ENCODE data around the gene CNKSR1.

The CNKSR1 gene, protein sequence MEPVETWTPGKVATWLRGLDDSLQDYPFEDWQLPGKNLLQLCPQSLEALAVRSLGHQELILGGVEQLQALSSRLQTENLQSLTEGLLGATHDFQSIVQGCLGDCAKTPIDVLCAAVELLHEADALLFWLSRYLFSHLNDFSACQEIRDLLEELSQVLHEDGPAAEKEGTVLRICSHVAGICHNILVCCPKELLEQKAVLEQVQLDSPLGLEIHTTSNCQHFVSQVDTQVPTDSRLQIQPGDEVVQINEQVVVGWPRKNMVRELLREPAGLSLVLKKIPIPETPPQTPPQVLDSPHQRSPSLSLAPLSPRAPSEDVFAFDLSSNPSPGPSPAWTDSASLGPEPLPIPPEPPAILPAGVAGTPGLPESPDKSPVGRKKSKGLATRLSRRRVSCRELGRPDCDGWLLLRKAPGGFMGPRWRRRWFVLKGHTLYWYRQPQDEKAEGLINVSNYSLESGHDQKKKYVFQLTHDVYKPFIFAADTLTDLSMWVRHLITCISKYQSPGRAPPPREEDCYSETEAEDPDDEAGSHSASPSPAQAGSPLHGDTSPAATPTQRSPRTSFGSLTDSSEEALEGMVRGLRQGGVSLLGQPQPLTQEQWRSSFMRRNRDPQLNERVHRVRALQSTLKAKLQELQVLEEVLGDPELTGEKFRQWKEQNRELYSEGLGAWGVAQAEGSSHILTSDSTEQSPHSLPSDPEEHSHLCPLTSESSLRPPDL

DNA sequence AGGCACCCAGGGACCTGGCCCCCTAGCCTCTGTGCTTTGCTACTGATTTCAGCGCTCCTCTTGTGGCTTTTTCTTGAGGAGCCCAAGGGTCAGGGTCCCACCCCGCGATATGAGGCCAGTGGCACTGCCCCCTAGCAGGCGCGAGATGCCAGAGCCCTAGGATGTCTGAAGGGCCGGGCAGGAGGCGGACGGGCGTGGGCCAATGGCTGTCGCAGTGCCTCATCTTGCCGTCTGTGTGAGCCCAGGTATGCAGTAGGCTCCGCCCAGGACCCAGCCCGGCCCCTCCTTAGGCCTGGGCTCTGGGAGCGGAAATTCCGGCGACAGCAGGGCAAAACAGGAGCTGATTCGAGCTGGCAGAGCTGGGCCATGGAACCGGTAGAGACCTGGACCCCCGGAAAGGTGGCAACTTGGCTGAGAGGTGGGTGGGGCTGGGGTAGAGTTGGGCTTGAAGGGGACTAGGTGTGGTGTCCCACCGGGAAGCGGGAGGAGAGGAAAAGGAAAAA lies at the start of gene CNKSR1:
CNKSR1 (plus strand) TSS at position 310 of the 503 bp plus-strand sequence; CDS start at position 367, 57 bp downstream.
- DNase-seq, result no peak

DNA sequence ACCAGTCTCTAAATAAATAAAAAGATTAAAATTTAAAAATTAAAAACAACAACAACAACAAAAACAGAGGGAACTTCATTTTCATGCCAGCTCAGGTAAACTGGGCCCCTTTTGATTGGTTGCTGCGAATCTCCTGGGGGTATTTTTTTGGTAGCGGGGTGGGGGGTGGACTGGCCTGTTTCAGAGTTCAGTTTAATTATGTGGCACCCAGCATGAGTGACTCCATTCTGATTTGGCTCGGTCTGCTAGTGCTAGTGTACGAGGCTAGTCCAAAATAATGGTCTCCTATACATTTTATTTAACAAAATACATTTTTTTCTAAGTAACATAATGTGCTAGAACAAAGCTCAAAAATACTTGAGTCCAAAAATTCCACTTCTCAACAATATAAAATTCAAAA lies 47.5 kb upstream of the CNKSR1 start:
- DNase-seq, result no peak

DNA sequence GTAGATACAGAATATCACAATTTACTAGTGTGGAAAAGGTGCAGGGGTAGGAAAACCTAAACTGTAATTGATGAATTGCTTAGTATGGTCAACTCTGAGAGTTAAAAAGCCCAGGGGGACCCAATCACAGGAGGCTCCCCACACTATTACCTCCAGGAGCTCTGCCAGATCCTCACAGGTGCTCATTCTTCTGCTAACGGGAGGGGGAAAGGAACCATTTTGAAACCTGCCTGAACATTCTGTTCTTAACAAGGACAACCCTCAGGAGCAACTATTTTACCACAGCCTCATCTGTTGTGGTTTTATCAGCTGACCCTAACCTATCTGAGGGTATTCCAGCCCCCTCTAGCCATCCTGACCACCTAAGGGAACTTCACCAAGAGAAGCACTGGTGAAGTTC lies 46.6 kb upstream of the CNKSR1 start:
- DNase-seq, result no peak

DNA sequence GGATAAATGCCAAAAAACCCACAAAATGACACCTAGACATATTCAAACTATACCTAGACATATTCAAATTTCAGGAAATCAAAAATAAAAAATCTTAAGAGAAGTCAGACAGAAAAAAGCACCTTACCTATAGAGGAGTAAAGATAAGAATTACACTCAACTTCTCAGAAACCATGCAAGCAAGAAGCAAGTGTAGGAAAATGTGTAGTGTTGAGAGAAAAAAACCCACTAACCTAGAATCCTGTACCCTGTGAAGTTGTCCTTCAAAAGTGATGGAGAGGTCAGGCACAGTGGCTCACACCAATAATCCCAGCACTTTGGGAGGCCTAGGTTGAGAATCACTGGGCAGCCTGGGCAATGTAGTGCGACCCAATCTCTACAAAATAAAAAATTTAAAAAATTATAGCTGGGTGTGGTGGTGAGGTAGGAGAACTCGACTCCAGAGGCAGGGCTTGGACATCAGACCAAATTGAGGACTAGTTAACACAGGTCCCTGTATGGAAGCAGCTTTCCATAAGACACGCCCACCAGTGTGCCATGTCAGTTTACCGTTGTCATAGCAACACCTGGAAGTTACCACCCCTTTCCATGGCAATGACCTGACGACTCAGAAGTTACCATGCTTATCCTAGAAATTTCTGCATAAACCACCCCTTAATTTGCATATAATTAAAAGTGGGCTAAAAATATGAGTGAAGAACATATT lies 45.0 kb upstream of the CNKSR1 start:
- no peak for DNase-seq

DNA sequence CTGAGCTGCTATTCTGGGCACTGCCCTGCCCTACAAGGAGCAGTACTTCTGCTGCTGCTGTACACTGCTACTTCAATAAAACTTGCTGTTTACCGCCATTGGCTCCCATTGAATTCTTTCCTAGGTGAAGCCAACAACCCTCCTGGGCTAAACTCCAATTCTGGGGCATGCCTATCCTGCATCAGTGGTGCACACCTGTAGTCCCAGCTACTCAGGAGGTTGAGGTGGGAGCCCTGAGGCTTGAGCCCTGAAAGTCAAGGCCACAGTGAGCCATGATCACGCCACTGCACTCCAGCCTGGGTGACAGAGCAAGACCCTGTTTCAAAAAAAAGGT lies 44.5 kb upstream of the CNKSR1 start:
- no peak for DNase-seq

DNA sequence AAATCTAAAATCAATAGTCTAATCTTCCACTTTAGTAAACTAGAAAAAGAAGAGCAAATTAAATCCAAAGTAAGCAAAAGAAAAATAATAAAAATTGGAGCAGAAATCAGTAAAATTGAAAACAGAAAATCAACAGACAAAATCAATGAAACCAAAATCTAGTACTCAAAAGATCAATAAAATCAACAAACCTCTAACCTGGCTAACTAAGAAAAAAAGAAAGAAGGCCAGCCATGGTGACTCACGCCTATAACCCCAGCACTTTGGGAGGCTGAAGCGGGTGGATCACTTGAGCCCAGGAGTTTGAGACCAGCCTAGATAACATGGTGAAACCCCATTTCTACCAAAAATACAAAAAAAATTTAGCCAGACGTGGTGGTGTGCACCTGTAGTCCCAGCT lies 42.8 kb upstream of the CNKSR1 start:
- DNase-seq, result no peak

DNA sequence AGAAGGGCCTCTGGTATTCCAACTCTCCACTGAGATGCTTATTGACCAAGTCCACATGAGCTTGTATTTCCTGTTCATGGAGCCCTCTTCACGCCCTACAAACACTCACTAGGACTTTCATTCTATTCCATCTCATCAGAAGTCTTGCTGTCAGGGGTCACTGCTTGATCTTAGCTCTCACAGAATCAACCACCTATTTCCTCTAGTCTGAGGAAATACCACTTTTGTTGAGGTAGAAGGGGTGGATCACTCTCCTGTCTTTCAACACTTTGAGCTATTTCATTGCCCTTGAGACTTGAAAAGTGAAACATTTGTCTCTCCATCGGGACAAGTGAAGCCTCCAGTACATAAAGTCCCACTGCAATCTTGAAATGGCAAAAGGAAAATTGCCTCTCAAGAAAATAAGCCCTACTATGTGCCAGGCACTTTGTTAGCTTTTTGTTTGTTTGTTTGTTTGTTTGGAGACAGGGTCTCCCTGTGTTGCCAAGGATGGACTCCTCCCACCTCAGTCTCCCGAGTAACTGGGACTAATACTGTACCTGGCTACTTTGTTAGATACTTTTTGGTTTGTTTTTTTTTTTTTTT lies 38.2 kb upstream of the CNKSR1 start:
- no peak for DNase-seq

DNA sequence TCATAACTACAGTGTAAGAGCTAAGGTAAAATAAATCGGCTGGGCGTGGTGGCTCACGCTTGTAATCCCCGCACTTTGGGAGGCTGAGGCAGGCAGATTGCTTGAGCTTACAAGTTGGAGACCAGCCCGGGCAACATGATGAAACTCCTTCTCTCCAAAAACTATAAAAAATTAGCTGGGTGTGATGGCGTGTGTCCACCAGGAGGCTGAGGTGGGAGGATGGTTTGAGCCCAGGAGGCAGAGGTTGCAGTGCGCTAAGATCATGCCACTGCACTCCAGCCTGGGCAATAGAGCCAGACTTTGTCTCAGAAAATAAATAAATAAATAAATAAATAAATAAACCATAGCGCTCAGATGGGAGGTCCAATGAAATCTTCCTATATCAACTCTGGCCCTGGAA lies 35.1 kb upstream of the CNKSR1 start:
- DNase-seq, result no peak

DNA sequence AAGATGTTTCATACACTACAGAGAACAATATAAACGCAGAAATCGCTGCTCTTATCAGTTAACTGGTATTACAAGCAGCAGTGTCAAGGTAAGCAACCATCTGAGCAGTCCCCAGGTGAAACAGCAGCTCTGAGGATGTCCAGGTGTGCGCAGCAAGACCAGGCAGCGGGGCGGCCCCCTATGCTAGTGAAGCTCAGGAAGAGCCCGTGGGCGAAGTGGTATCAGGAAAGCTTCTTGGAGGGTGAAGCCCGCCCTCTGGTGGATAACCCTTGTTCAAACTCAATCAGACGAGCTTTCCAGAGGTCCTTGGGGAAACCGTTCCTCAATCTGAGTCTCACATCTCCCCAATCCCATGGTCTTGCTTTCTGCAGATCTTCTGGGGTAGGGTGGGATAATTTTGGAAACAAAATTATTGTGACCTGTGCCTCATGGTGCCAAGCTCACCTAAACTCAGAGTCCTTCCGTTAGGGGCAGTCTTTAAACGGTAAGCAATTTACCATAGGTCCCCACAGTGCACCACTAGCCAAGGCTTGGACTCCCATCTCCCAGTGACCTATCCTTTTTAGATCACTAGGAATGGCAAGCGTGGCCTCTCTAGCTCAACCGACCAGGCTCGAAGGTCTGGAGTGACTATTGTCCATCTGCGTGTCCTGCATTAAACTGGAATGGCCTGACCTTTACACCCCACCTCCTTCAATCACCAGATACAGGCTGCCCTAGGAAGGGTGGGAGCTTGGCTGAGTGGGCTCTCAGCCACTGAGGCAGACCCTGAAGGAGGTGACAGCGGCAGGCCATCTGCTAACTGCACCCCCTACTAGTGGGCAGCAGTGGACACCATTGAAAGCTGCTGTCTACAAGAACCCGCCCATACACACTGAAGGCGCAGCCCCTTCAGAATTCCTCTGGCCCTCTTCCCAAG lies 32.0 kb upstream of the CNKSR1 start:
- DNase-seq, result peak; percentile 74

DNA sequence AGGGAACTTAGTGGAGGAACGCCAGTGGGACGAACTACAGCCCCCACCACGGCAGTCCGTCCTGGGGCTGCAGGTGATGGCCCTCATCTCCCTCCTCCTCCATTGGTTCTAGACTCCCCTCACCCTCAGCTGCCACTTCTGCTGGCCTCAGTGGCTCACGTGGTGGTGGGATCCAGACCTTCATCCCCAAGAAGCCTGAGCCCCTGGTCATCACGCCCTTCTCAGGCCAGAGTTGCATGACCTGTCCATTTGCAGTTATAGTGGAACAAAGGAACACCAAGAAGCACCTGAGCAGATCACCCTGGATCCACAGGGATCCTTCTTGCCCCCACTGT lies 31.4 kb upstream of the CNKSR1 start:
- DNase-seq, result no peak

DNA sequence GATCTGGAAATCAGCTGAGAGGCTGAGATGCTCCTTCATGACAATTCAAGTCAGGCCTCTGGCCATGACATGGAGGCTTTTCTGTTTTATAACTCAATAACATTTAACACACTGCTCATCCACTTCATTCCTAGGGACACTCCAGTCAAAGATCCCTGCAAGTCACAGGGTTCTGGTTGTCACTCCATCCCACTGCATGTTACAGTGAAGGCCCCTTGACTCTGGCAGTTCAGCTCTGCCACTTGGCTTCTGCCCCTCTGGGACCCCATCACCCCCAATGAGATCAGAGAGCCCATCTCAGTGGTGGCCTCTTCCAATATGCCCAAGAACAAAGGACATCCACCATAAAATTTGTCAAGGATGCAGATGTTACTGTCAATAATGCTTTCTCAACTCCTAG lies 28.4 kb upstream of the CNKSR1 start:
- DNase-seq, result no peak

DNA sequence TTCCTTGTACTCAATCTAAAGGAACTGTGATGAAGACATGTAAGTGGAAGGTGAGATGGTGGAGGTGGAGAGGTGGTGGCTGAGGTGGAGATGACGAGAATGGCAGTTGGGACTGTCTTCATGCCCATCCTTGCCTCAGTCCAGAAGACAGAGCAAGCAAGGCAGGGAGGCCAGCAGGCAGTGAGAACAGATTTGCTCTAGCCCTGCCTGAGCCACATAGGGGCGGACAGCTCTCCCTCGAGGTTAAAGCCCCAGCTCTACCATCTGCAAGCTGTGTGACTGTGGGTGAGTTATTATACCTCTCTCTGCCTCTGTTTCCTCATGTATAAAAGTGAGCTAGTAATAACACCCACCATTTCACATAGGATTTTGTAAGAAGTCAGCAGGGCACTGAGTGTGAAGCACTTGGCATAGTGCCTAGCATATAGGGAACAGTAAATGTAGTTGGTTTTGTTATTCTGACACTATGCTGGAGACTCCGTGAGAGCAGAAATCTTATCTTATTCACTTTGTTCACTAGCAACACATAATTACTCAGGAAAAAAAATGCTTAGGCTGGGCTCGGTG lies 23.2 kb upstream of the CNKSR1 start:
- DNase-seq, result no peak

DNA sequence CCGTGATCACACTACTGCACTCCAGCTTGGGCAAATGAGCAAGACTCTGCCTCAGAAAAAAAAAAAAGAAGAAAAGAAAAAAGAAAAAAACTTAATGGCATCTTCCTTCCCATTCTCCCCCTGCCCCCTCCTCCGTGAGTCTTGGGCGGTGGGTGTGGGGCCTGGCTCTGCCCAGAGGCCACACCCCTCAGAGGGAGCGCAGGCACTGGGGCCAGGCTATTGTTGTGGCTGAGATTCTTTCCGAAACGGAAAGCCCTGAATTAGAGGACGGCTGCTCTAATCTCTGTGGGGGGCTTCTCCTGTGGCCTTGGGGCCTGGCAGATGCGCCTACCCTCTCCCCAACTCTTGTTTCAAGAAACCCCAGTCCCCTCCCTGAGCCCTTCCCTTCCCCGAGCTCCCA lies 22.5 kb upstream of the CNKSR1 start:
- no peak for DNase-seq

DNA sequence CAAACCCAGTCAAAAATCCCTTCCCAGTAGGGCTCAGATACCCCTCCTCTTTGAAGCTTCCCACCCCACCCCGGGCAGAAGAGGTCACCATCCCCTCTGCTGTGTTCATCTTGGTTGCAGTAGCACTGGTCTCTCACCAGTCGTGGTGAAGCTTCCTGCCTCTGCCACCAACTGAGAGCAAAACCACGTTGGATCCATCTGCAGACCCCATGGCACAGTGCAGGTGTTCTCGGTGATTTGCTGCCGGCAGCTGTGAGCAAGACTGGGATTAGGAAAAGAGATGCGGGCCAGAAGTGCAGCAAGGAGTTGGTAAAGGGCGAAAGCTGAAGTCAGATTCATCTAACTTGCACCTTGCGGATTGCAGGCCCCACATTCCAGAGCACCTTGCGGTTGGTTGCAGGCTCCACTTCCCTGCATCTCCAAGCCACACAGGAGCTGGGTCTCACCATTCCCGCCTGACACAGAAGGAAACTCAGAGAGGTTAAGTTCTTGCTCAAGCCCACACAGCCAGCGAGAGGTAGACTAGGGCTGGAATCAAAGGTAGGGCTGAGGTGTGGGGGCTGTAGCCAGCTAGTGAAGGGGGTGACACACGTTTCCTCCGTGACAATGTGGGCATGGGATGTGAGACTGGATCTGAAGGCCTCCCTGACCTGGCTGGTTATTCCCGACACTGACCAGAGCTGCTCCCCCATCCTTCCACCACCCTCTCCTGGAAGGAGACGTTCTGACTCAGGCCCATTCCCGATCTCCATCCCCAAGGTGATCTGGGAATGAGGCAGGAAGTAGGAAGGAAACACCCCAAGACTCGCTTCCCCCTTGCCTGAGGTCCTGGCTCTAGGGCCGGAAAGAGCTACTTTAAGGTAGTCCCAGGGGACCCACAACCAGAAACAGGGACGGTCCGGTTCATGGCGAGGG lies 21.7 kb upstream of the CNKSR1 start:
- no peak for DNase-seq

DNA sequence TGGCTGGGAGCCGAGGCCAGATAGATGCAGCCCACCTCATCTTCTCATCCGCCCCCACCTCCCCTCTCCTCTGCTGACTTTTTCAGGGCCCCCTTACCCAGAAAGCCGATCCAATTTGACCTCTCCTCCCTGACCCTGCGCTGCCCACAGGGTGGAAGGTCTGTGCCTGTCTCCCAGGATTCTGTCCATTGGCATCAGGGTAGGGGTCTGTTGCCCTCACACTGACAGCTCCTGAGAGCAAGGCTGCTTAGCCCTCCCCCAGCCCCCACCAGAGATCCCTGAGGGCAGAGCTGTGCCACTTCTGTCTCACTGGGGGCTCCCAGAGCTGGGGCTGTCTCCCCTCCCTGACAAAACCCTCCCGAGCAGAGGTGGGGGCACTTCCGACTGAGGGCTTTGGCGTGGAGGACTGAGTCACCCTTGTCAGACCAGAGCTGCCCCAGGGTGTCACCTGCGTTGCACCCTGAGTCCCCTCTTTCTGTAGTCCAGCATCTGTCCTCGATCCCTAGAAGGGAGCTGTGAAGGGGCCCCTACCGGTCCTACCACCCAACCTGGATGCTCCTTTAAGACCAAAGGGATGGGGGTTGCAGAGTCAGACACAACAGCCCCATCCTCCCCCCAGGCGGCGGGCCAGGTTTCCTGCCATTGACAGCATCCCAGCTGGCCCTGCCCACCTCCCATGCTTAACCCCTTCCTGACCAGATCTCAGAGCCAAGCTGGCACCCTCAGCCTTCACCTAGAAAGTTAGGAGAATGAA lies 20.8 kb upstream of the CNKSR1 start:
- DNase-seq, result peak; percentile 59

DNA sequence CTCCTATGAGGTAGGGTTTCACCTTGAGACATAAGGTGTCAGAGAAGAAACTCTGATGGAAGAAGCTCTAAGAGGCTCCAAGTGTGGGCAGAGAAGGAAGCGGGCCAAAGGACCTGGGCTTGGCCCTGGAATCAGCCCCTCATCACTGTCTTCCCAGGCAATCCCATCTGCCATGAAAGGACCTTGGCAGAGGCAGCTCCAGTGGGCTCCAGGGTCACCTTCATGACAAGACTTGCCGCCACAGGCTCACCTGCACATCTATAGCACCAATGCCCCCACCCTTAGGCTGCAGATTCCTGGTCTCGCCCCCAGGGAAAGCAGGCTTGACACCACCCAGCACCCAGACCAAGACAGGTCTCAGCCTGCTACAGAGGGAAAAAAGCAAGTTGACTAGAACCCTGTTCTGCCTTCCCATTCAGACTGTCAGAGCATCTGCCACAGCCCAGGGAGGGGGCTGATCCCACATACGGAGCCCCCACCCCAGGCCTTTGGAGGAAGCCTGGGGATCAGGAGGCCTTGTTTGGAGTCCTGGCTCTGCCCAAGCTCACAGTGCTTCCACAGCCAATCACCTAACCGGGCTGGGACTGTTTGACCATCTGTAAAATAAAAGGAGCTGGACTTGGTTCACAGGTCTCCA lies 18.9 kb upstream of the CNKSR1 start:
- DNase-seq, result no peak

DNA sequence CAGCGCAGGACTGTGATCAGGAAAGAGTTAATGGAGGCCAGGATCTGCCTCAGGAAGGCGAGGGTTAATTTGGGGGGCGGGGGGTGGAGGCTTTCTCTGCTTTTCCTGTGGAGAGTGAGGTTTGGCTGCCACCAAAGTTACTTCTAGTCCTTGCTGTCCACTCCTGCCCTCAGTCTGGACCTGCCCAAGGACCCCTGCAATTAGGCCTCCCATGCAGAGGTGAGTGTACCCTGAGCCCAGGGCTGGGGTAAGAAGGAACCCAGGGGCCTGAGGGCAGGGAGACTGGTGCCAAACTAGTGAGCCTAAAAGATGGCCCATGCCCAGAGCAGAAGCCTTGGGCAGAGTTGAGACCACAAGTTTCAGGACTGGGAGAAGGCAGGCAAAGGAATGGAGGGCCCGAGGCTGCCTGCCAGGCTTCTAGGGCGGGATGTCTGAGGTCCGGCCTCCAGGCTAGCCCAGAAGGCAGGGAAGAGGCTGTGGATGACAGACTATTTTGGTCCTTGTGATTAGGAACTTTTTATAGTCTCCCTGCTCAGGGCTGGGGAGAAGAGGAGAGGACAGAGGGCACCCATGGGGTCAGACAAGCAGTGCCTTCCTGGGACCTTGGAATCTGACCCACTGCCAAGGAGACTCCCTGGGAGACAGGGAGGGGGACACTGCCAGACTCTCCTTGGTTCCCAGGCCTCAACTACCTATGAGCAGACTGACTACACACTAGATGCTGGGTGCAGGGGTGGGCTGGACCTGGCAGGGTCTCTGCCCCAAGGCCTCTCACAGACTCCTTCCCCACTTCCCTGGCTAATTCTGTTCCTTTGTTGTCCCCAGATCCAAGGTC lies 18.2 kb upstream of the CNKSR1 start, which contains the start of gene FAM110D:
FAM110D (plus strand) TSS at position 172 of the 835 bp plus-strand sequence. CDS start 2,213 bp downstream, outside the sequence.
- DNase-seq, result no peak

DNA sequence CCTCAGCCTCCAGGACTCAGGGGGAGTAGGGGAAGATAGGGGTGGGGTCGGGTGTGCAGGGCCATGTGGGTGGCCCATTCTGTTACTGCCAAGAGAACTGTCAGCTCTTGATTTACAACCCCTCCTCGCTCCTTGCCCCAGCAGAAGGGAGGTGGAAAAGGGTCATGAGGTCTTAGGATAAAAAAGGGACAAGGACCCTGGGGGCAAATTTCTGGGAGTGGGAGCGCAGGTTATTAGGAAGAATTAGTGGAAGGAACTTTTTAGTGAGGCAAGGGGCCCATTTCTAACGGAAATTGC lies 17.6 kb upstream of the CNKSR1 start:
- no peak for DNase-seq

Measured in fibroblast of upper back skin (primary cell).